ENCODE results near the gene ANK3. TPM values are rescaled to one million over a fixed set of nuclear protein-coding genes. Genes with fewer than 3 reads are reported as not detected.

The ANK3 gene
- total and polyA plus RNA-seq, 2 experiments from 2014 or later, result 44.9 to 95.8 TPM

GRCh38 chr10:60367431-60367830 lies 22.2 kb downstream of the ANK3 start:
- Histone ChIP-seq H3K4me3 (no peak overlapping the region), H3K27me3 (no peaks in the 10 kb centered on the region), H3K9me3 (ENCODE audit: low read depth) (no peaks in the 10 kb centered on the region), H3K4me1 (ENCODE audit: low read depth) (peaks cover 10% of the 10 kb centered on the region), H3K27ac (no peak overlapping the region), H3K36me3 (no peaks in the 10 kb centered on the region)
- no peak for DNase-seq (ENCODE audit: low read depth in 1 of 2, low spot score in 1 of 2)
- TF ChIP-seq, protein P1, sequence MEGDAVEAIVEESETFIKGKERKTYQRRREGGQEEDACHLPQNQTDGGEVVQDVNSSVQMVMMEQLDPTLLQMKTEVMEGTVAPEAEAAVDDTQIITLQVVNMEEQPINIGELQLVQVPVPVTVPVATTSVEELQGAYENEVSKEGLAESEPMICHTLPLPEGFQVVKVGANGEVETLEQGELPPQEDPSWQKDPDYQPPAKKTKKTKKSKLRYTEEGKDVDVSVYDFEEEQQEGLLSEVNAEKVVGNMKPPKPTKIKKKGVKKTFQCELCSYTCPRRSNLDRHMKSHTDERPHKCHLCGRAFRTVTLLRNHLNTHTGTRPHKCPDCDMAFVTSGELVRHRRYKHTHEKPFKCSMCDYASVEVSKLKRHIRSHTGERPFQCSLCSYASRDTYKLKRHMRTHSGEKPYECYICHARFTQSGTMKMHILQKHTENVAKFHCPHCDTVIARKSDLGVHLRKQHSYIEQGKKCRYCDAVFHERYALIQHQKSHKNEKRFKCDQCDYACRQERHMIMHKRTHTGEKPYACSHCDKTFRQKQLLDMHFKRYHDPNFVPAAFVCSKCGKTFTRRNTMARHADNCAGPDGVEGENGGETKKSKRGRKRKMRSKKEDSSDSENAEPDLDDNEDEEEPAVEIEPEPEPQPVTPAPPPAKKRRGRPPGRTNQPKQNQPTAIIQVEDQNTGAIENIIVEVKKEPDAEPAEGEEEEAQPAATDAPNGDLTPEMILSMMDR (IDR thresholded peaks at IDR 0.05; ENCODE audit: low read depth, low read length), result no peak

DNA sequence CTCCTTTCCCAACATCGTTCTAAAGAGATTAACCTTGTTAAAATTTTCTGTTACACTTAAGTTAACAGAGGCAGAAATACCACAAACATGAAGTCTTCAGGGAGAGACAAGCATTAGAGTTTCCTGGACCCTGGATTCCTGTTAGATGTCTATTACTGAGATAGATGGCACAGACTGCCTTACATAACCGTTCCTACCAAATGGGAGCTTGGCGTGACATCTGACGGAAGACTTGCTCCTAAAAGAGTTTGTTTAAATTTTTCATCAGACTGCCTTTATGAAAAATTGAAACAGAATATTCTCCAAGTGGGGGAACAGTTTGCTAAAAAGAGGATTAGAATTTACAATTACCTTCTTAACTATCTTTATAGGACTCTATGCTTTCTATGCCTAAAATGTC lies 22.7 kb downstream of the ANK3 start:
- Histone ChIP-seq H3K4me3 (no peak overlapping the region), H3K4me1 (ENCODE audit: low read depth) (peaks cover 10% of the 10 kb centered on the region), H3K27ac (no peak overlapping the region), H3K27me3 (no peaks in the 10 kb centered on the region), H3K9me3 (ENCODE audit: low read depth) (no peaks in the 10 kb centered on the region), H3K36me3 (no peaks in the 10 kb centered on the region)
- TF ChIP-seq, protein P1 (IDR thresholded peaks at IDR 0.05; ENCODE audit: low read depth, low read length), result no peak
- no peak for DNase-seq (ENCODE audit: low read depth in 1 of 2, low spot score in 1 of 2)

- no peak overlapping the region for H3K27ac ChIP-seq
- H3K4me1 ChIP-seq (ENCODE audit: low read depth), result peaks cover 10% of the 10 kb centered on the region
- TF ChIP-seq, protein P1 (IDR thresholded peaks at IDR 0.05; ENCODE audit: low read depth, low read length), result no peak
- H3K9me3 ChIP-seq (ENCODE audit: low read depth), result no peaks in the 10 kb centered on the region
- H3K4me3 ChIP-seq, result no peak overlapping the region
- no peaks in the 10 kb centered on the region for H3K27me3 ChIP-seq
- no peaks in the 10 kb centered on the region for H3K36me3 ChIP-seq
- no peak for DNase-seq (ENCODE audit: low read depth in 1 of 2, low spot score in 1 of 2)
Observed at GRCh38 chr10:60363187-60363586, 26.5 kb downstream of the ANK3 start.

DNA sequence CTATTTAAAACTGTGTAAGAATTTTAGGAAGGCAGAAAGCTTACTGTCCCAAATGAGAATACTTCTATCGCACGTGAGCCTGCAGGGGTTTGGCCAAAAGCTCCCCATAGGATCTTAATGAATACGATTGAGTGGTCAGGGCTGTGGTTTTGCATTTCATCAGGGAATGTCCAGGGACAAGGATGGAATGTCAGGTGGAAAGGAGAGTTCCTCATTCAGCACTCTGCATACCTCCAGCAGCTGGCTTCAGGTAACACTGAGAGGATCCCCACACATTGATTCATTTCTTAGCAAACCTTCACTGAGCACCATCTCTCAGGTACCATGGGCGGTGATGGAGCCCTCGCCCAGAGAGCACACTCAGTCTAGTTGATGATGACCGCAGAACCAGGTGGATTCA lies 27.2 kb downstream of the ANK3 start:
- H3K27ac ChIP-seq, result no peak overlapping the region
- no peaks in the 10 kb centered on the region for H3K27me3 ChIP-seq
- no peaks in the 10 kb centered on the region for H3K9me3 ChIP-seq (ENCODE audit: low read depth)
- no peak overlapping the region for H3K4me3 ChIP-seq
- TF ChIP-seq, protein P1 (IDR thresholded peaks at IDR 0.05; ENCODE audit: low read depth, low read length), result no peak
- DNase-seq (ENCODE audit: low read depth in 1 of 2, low spot score in 1 of 2), result no peak
- no peaks in the 10 kb centered on the region for H3K36me3 ChIP-seq
- peaks cover 10% of the 10 kb centered on the region for H3K4me1 ChIP-seq (ENCODE audit: low read depth)

GRCh38 chr10:60359066-60359465 lies 30.6 kb downstream of the ANK3 start:
- H3K4me3 ChIP-seq, result no peak overlapping the region
- H3K4me1 ChIP-seq (ENCODE audit: low read depth), result peaks cover 18% of the 10 kb centered on the region
- no peaks in the 10 kb centered on the region for H3K36me3 ChIP-seq
- no peak for DNase-seq (ENCODE audit: low read depth in 1 of 2, low spot score in 1 of 2)
- TF ChIP-seq, protein P1 (IDR thresholded peaks at IDR 0.05; ENCODE audit: low read depth, low read length), result no peak
- no peaks in the 10 kb centered on the region for H3K27me3 ChIP-seq
- H3K9me3 ChIP-seq (ENCODE audit: low read depth), result no peaks in the 10 kb centered on the region
- H3K27ac ChIP-seq, result no peak overlapping the region

- TF ChIP-seq, protein P1 (IDR thresholded peaks at IDR 0.05; ENCODE audit: low read depth, low read length), result no peak
- H3K36me3 ChIP-seq, result no peaks in the 10 kb centered on the region
- H3K4me3 ChIP-seq, result no peak overlapping the region
- no peak for DNase-seq (ENCODE audit: low read depth in 1 of 2, low spot score in 1 of 2)
- no peaks in the 10 kb centered on the region for H3K27me3 ChIP-seq
- peaks cover 23% of the 10 kb centered on the region for H3K4me1 ChIP-seq (ENCODE audit: low read depth)
- no peaks in the 10 kb centered on the region for H3K9me3 ChIP-seq (ENCODE audit: low read depth)
- H3K27ac ChIP-seq, result no peak overlapping the region
Observed at GRCh38 chr10:60358282-60358681, 31.4 kb downstream of the ANK3 start.

Measured in cardiac muscle cell (in vitro differentiated cells and primary cell).